Pancreas (tissue), 10 donors: Measurements from ENCODE around the gene CARD14. TPM values are rescaled to one million over a fixed set of nuclear protein-coding genes. Genes with fewer than 3 reads are reported as not detected.
A peak's percentile ranks its signal among the peaks of the same experiment; 100 is the strongest.
"Not testable (repeated sequence)": the region's sequence is repeated elsewhere in the genome, so short reads cannot be mapped to it uniquely, and the experiment has no call there.

Source experiments
- ATAC-seq, 4 donors: fragments of 200-7000 bp; cut with Tn5 transposase; one replicate each; pipeline versions ENCODE4 v1.8.0 to v1.9.1; 2020; ENCODE audit warnings: mild to moderate bottlenecking in 4 of 4, moderate library complexity in 4 of 4
- DNase-seq, 6 donors: peaks; one replicate each; pipeline ENCODE4 v3.0.0-alpha.2; 2020
- FAIRE-seq: peaks from 2 replicates; lab custom pipeline; 2012; peaks lifted over from hg19 to GRCh38; lab: Jason Lieb, UNC
- H3K27ac ChIP-seq, 4 donors: fragments of 200-600 bp; sonication (generic); 1 replicate in 3 of 4; 2 replicates in 1 of 4; pipeline versions ENCODE4 v1.5.0 to v1.8.0; 2020
- H3K27me3 ChIP-seq, 4 donors: fragments of 200-600 bp; one replicate each; pipeline ENCODE4 v1.8.0; 2021
- H3K36me3 ChIP-seq, 3 donors: fragments of 200-600 bp; sonication (generic) in 1 of 3; one replicate each; pipeline versions ENCODE4 v1.5.0 to v1.8.0; 2020 to 2021
- H3K4me1 ChIP-seq, 3 donors: fragments of 200-600 bp; one replicate each; pipeline ENCODE4 v1.8.0; 2021
- H3K4me3 ChIP-seq, 4 donors: fragments of 200-600 bp; sonication (generic) in 2 of 4; one replicate each; pipeline versions ENCODE4 v1.5.0 to v1.8.0; 2020 to 2021
- H3K9me3 ChIP-seq, 4 donors: fragments of 200-600 bp; one replicate each; pipeline ENCODE4 v1.8.0; 2021
- CTCF ChIP-seq, 4 donors: fragments of 200-600 bp; sonication (generic) in 3 of 4; IDR thresholded peaks; one replicate each; pipeline versions ENCODE4 v1.5.0 to v1.8.0; 2021; ENCODE audit warnings: antibody characterized with exemption in 4 of 4
- WGBS, 2 donors: extraction: QIAGEN DNeasy Blood & Tissue Kit; methylation state at CpG; one replicate each; pipeline ENCODE4 v1.1.7; 2013; 5-methylcytosine and 5-hydroxymethylcytosine counted together
- intact Hi-C, 3 donors: fragments of 100-400 bp; cut with DNase I; formaldehyde crosslinking; loops; one replicate each; pipeline versions ENCODE4 v1.11.1 to v1.14.2; 2022
- polyA plus RNA-seq, 2 donors: library from polyadenylated mRNA; stranded (reverse); fragments of 200-250 nt; gene quantifications; one replicate each; pipeline ENCODE4 v1.2.3, GENCODE V29; 2013
- total RNA-seq, 6 donors: library from RNA; stranded (reverse); fragmentation: NEBNext Ultra II Directional in 4 of 6; extraction: Animal tissue kit (Norgen Biotek cat#: 25700) in 4 of 6; gene quantifications; one replicate each; pipeline versions ENCODE4 v1.2.1 to v1.2.4, GENCODE V29; 2021 to 2023
- donor health status: healthy with polysubstance abuse.
- donor health status: DM: no; HTN: no; CAD: no; lungs with moderate emphysema.
- donor health status: DM: no; HTN: no; CAD: no.
- donor health status: control.
- donor health status: control.
- donor health status: Bipolar disorder and iron deficiency.
- donor health status: DM: yes; HTN: yes; CAD: no.
- donor health status: DM: no; HTN: no; CAD: no.
- donor health status: DM: no; HTN: no; CAD: no.
- donor health status: DM: yes; HTN: yes; CAD: no.

CARD14 gene
- total and polyA plus RNA-seq, 8 donors: 0.06 to 0.33 (median 0.28) TPM; not detected in 3

GRCh38 chr17:80195671-80196529 is 26.1 kb downstream of the CARD14 start:
- TF ChIP-seq CTCF (IDR thresholded peaks at IDR 0.05): peak; percentile 50 to 81 (median 70)
- no peaks in the 10 kb centered on the region for H3K9me3 ChIP-seq
- H3K27me3 ChIP-seq: no peaks in the 10 kb centered on the region
- DNase-seq (peak in 1 of 6 donors; percentile 46), FAIRE-seq (no peak), ATAC-seq (peak in 1 of 4 donors; percentile 29)
- H3K4me3 ChIP-seq: no peak overlapping the region
- WGBS, 2 donors: 42 to 47% methylated on average over 27 of the region's 27 CpGs
- no peaks in the 10 kb centered on the region for H3K4me1 ChIP-seq
- H3K36me3 ChIP-seq: no peaks in the 10 kb centered on the region
- H3K27ac ChIP-seq: no peak overlapping the region
- intact Hi-C loops: loop anchor here in 1 of 3 donors (10.0 kb wide), 1 partner anchor 59 kb away; no protein-coding TSS in a partner anchor

GRCh38 chr17:80196652-80197051 is 26.8 kb downstream of the CARD14 start:
- ATAC-seq (no peak), FAIRE-seq (no peak), DNase-seq (no peak)
- H3K27me3 ChIP-seq: no peaks in the 10 kb centered on the region
- H3K4me1 ChIP-seq: no peaks in the 10 kb centered on the region
- no peak overlapping the region for H3K4me3 ChIP-seq
- no peak for TF ChIP-seq CTCF (IDR thresholded peaks at IDR 0.05)
- intact Hi-C loops: loop anchor here in 1 of 3 donors (10.0 kb wide), 1 partner anchor 58 kb away; no protein-coding TSS in a partner anchor
- WGBS, 2 donors: 88 to 94% methylated on average over 7 of the region's 7 CpGs
- no peaks in the 10 kb centered on the region for H3K36me3 ChIP-seq
- no peak overlapping the region for H3K27ac ChIP-seq
- H3K9me3 ChIP-seq: no peaks in the 10 kb centered on the region

- no peak for DNase-seq
- no peaks in the 10 kb centered on the region for H3K4me1 ChIP-seq
- 60 to 67% methylated on average over 26 to 27 of the region's 27 CpGs for WGBS, 2 donors
- H3K9me3 ChIP-seq: no peaks in the 10 kb centered on the region
- H3K4me3 ChIP-seq: no peak overlapping the region
- H3K27me3 ChIP-seq: no peaks in the 10 kb centered on the region
- intact Hi-C loops: loop anchor here in 1 of 3 donors (10.0 kb wide), 1 partner anchor 57 kb away; no protein-coding TSS in a partner anchor
- ATAC-seq: peak in 1 of 4 donors; percentile 13
- no peak for TF ChIP-seq CTCF (IDR thresholded peaks at IDR 0.05)
- FAIRE-seq: no peak
- H3K27ac ChIP-seq: no peak overlapping the region
- no peaks in the 10 kb centered on the region for H3K36me3 ChIP-seq
Observed at GRCh38 chr17:80198144-80198661, 28.4 kb downstream of the CARD14 start.

GRCh38 chr17:80199295-80199694 is 29.5 kb downstream of the CARD14 start:
- H3K4me3 ChIP-seq, ATAC-seq, H3K9me3 ChIP-seq, H3K4me1 ChIP-seq, H3K27me3 ChIP-seq, H3K36me3 ChIP-seq, FAIRE-seq, H3K27ac ChIP-seq, DNase-seq: not testable (repeated sequence)
- intact Hi-C loops: loop anchor here in 1 of 3 donors (10.0 kb wide), 1 partner anchor 56 kb away; no protein-coding TSS in a partner anchor
- WGBS, 2 donors: 53% methylated on average over 6 of the region's 6 CpGs

- WGBS, 2 donors: 72 to 75% methylated on average over 15 of the region's 15 CpGs
- FAIRE-seq (no peak), ATAC-seq (no peak), DNase-seq (no peak)
- no peak overlapping the region for H3K27ac ChIP-seq
- no peaks in the 10 kb centered on the region for H3K4me1 ChIP-seq
- no peaks in the 10 kb centered on the region for H3K9me3 ChIP-seq
- H3K36me3 ChIP-seq: no peaks in the 10 kb centered on the region
- TF ChIP-seq CTCF (IDR thresholded peaks at IDR 0.05): no peak
- no peak overlapping the region for H3K4me3 ChIP-seq
- intact Hi-C loops: no loop called here
- no peaks in the 10 kb centered on the region for H3K27me3 ChIP-seq
Observed at GRCh38 chr17:80201446-80201845, 31.6 kb downstream of the CARD14 start.
